Endothelial cell of umbilical vein (primary cell): Measurements from ENCODE around the gene TXNRD2.

ENCODE experiments used
- EZH2 ChIP-seq: IDR thresholded peaks from 2 replicates; pipeline ENCODE4 v1.6.1; 2012; ENCODE audit warnings: borderline replicate concordance, low read depth, mild to moderate bottlenecking, moderate library complexity, low read length, inconsistent platforms; ENCODE audit not compliant: severe bottlenecking
- JUN ChIP-seq: IDR thresholded peaks from 2 replicates; pipeline ENCODE4 v1.6.1; 2011; ENCODE audit warnings: borderline replicate concordance, low read depth; ENCODE audit not compliant: insufficient read length, insufficient read depth
- MYC ChIP-seq: IDR thresholded peaks from one replicate; pipeline ENCODE4 v1.6.1; 2011; ENCODE audit warnings: mild to moderate bottlenecking, low read depth, low read length
- POLR2A ChIP-seq: IDR thresholded peaks from 2 replicates; pipeline ENCODE4 v1.6.1; 2012; ENCODE audit warnings: low read depth, mild to moderate bottlenecking, control low read depth, low read length
- POLR2AphosphoS5 ChIP-seq: IDR thresholded peaks from 2 replicates; pipeline ENCODE4 v1.6.1; 2012; ENCODE audit warnings: low read depth, mild to moderate bottlenecking, control low read depth, low read length, moderate library complexity; ENCODE audit not compliant: insufficient read depth
- TF ChIP-seq, protein P1 (sequence below), 2 donors: IDR thresholded peaks; 1 replicate in 1 of 2; 2 replicates in 1 of 2; pipeline ENCODE4 v1.5.1; 2011; ENCODE audit warnings: low read length in 2 of 2, mild to moderate bottlenecking in 2 of 2, moderate library complexity in 2 of 2, control low read depth in 1 of 2, inconsistent platforms in 1 of 2, low read depth in 1 of 2; ENCODE audit not compliant: insufficient read depth in 1 of 2; ENCODE audit errors: extremely low read depth in 1 of 2
- TF ChIP-seq, protein P2 (sequence below): IDR thresholded peaks from 2 replicates; pipeline ENCODE4 v1.6.1; 2011; ENCODE audit not compliant: insufficient read depth, insufficient read length

DNA sequence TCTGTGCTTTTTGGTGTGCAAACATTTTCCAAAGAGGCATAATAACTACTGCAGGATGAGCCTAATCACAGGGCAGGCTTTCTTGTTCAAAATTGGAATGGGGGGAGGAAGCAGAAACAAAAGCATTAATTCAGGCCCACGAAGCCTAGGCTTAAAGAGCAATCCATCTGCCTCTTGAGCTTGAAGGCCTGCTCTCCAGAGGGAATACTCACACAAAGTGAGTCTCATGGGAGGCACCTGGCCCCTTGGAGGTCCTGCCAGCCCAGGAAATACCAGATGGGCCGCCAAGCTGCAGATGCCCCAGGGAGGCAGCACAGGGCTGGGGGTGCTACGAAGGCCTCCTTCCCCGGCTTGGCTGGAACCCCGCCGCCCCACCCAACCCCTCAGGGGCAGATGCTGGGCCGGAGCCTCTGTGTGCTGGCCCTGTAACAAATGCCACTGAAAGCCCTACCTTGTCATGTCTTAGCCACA, 39.3 kb downstream of the TXNRD2 start:
- TF ChIP-seq POLR2A: no peak
- TF ChIP-seq, protein P1, sequence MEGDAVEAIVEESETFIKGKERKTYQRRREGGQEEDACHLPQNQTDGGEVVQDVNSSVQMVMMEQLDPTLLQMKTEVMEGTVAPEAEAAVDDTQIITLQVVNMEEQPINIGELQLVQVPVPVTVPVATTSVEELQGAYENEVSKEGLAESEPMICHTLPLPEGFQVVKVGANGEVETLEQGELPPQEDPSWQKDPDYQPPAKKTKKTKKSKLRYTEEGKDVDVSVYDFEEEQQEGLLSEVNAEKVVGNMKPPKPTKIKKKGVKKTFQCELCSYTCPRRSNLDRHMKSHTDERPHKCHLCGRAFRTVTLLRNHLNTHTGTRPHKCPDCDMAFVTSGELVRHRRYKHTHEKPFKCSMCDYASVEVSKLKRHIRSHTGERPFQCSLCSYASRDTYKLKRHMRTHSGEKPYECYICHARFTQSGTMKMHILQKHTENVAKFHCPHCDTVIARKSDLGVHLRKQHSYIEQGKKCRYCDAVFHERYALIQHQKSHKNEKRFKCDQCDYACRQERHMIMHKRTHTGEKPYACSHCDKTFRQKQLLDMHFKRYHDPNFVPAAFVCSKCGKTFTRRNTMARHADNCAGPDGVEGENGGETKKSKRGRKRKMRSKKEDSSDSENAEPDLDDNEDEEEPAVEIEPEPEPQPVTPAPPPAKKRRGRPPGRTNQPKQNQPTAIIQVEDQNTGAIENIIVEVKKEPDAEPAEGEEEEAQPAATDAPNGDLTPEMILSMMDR (IDR thresholded peaks at IDR 0.05; ENCODE audit: extremely low read depth in 1 of 2, insufficient read depth in 1 of 2, low read depth in 1 of 2, low read length in 2 of 2): no peak
- no peak for TF ChIP-seq POLR2AphosphoS5
- no peak for TF ChIP-seq JUN
- no peak for TF ChIP-seq EZH2
- TF ChIP-seq, protein P2, sequence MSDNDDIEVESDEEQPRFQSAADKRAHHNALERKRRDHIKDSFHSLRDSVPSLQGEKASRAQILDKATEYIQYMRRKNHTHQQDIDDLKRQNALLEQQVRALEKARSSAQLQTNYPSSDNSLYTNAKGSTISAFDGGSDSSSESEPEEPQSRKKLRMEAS: no peak
- TF ChIP-seq MYC: no peak
